HG02759 (cell line): ENCODE data around the gene AACS.
"Not testable (repeated sequence)": the region's sequence is repeated elsewhere in the genome, so short reads cannot be mapped to it uniquely, and the experiment has no call there.

Source experiments
- ATAC-seq: cut with Tn5 transposase; IDR thresholded peaks from one replicate; pipeline ENCODE4 v1.9.1; 2021; ENCODE audit warnings: mild to moderate bottlenecking, moderate library complexity; ENCODE audit not compliant: unreplicated experiment

The AACS gene

GRCh38 chr12:125121106-125121505, 55.9 kb downstream of the AACS start:
- ATAC-seq: no peak

- no peak for ATAC-seq
Measured at GRCh38 chr12:125122668-125123067, 57.4 kb downstream of the AACS start.

- no peak for ATAC-seq
Measured at GRCh38 chr12:125124320-125124966, 59.2 kb downstream of the AACS start.

- no peak for ATAC-seq
Measured at GRCh38 chr12:125125271-125125670, 60.0 kb downstream of the AACS start.

- no peak for ATAC-seq
Measured at GRCh38 chr12:125128439-125129178, 63.4 kb downstream of the AACS start.

GRCh38 chr12:125129179-125129571, 63.9 kb downstream of the AACS start:
- no peak for ATAC-seq

GRCh38 chr12:125129591-125130255, 64.5 kb downstream of the AACS start:
- ATAC-seq: no peak

GRCh38 chr12:125131958-125132357, 66.7 kb downstream of the AACS start:
- no peak for ATAC-seq

GRCh38 chr12:125132698-125133400, 67.6 kb downstream of the AACS start:
- no peak for ATAC-seq

GRCh38 chr12:125133616-125134015, 68.4 kb downstream of the AACS start:
- ATAC-seq: no peak

GRCh38 chr12:125134576-125134975, 69.3 kb downstream of the AACS start:
- no peak for ATAC-seq

- ATAC-seq: no peak
Measured at GRCh38 chr12:125135906-125136305, 70.7 kb downstream of the AACS start.

GRCh38 chr12:125136702-125137101, 71.5 kb downstream of the AACS start:
- ATAC-seq: no peak

GRCh38 chr12:125137766-125138344, 72.6 kb downstream of the AACS start:
- no peak for ATAC-seq

- no peak for ATAC-seq
Measured at GRCh38 chr12:125140279-125141209, 75.3 kb downstream of the AACS start.

- not testable (repeated sequence) for ATAC-seq
Measured at GRCh38 chr12:125141210-125141573, 76.0 kb downstream of the AACS start.

- ATAC-seq: no peak
Measured at GRCh38 chr12:125142601-125143000, 77.4 kb downstream of the AACS start.

- ATAC-seq: no peak
Measured at GRCh38 chr12:125143491-125143890, 78.3 kb downstream of the AACS start.

- ATAC-seq: no peak
Measured at GRCh38 chr12:125145196-125145595, 80.0 kb downstream of the AACS start.

GRCh38 chr12:125148316-125148715, 83.1 kb downstream of the AACS start:
- no peak for ATAC-seq
